Measurements from ENCODE around the gene SETX.
A peak's percentile ranks its signal among the peaks of the same experiment; 100 is the strongest.

Gene SETX

GRCh38 chr9:132239999-132240840 lies 114.6 kb downstream of the SETX start:
- no peak for DNase-seq (ENCODE audit: low read depth in 2 of 2)

GRCh38 chr9:132239518-132239917 lies 115.3 kb downstream of the SETX start:
- DNase-seq (ENCODE audit: low read depth in 2 of 2): no peak

- DNase-seq (ENCODE audit: low read depth in 2 of 2): no peak
Observed at GRCh38 chr9:132238992-132239391, 115.8 kb downstream of the SETX start.

- DNase-seq (ENCODE audit: low read depth in 2 of 2): no peak
Observed at GRCh38 chr9:132238026-132238972, 116.5 kb downstream of the SETX start.

- DNase-seq (ENCODE audit: low read depth in 2 of 2): no peak
Observed at GRCh38 chr9:132237481-132237880, 117.3 kb downstream of the SETX start.

GRCh38 chr9:132236662-132237311 lies 118.0 kb downstream of the SETX start:
- no peak for DNase-seq (ENCODE audit: low read depth in 2 of 2)

GRCh38 chr9:132235894-132236661 lies 118.7 kb downstream of the SETX start:
- DNase-seq (ENCODE audit: low read depth in 2 of 2): peak; percentile 58 to 72

- no peak for DNase-seq (ENCODE audit: low read depth in 2 of 2)
Observed at GRCh38 chr9:132235125-132235524, 119.7 kb downstream of the SETX start.

GRCh38 chr9:132234535-132234934 lies 120.3 kb downstream of the SETX start:
- DNase-seq (ENCODE audit: low read depth in 2 of 2): no peak

GRCh38 chr9:132233138-132233537 lies 121.6 kb downstream of the SETX start:
- no peak for DNase-seq (ENCODE audit: low read depth in 2 of 2)

- DNase-seq (ENCODE audit: low read depth in 2 of 2): no peak
Observed at GRCh38 chr9:132232522-132232921, 122.3 kb downstream of the SETX start.

GRCh38 chr9:132231019-132231701 lies 123.6 kb downstream of the SETX start:
- DNase-seq (ENCODE audit: low read depth in 2 of 2): no peak

- no peak for DNase-seq (ENCODE audit: low read depth in 2 of 2)
Observed at GRCh38 chr9:132230605-132231004, 124.2 kb downstream of the SETX start.

GRCh38 chr9:132228062-132228461 lies 126.7 kb downstream of the SETX start:
- no peak for DNase-seq (ENCODE audit: low read depth in 2 of 2)

- no peak for DNase-seq (ENCODE audit: low read depth in 2 of 2)
Observed at GRCh38 chr9:132226571-132227430, 128.0 kb downstream of the SETX start.

- DNase-seq (ENCODE audit: low read depth in 2 of 2): no peak
Observed at GRCh38 chr9:132224645-132225044, 130.1 kb downstream of the SETX start.

- no peak for DNase-seq (ENCODE audit: low read depth in 2 of 2)
Observed at GRCh38 chr9:132221941-132222340, 132.8 kb downstream of the SETX start.

GRCh38 chr9:132218208-132218607 lies 136.6 kb downstream of the SETX start:
- DNase-seq (ENCODE audit: low read depth in 2 of 2): no peak

GRCh38 chr9:132216861-132217619 lies 137.7 kb downstream of the SETX start:
- no peak for DNase-seq (ENCODE audit: low read depth in 2 of 2)

All from stimulated activated CD4-positive, alpha-beta T cell treated with anti-CD3 and anti-CD28 coated beads, Interleukin-15, amount 100 ng/mL, for 48 hours (primary cell).